GM19468 (cell line): ENCODE data around the gene TMEM44.
"Not testable (repeated sequence)": the region's sequence is repeated elsewhere in the genome, so short reads cannot be mapped to it uniquely, and the experiment has no call there.

Experiments used
- ATAC-seq: cut with Tn5 transposase; IDR thresholded peaks from one replicate; pipeline ENCODE4 v1.9.1; 2021; ENCODE audit warnings: mild to moderate bottlenecking, moderate library complexity, moderate number of reproducible peaks; ENCODE audit not compliant: unreplicated experiment; ENCODE audit errors: extremely low read depth

TMEM44 gene

DNA sequence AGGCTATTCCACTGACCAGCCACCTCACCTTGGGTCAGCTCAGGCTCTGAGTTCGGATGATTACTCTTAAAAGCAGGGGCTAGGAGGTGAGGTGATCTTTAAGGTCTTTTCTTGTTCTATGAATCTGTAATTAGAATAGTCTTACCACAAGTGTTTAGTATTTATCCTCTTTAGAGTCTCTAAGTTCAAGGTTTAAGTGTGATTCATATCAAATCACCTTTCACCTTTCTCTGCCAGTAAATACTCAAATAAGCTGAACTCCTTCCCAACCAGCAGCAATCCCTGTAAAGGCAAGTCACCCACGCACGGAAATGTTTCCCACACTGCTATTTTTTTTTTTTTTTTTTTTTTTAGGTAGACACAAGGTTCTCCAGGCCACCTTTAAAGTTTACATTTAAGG lies 14.5 kb upstream of the TMEM44 start:
- ATAC-seq: no peak

DNA sequence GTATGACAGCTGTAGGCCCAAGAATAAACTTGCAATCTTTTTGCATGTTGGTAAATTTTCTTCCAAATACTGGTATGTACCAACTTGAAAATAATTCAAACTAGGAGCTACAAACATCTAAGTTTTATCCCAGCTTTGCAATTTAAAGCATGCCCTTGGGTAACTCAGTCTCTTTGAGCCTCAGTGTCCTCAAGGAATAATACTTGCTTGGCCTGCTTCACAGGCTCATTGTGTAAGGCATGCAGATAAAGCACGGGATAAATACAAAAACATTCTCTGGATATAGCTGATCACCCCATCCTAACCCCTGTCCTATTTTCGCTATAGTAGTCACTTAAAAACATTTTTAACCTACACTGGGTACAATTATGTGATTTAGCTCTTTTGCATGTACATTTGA lies 9.6 kb upstream of the TMEM44 start:
- ATAC-seq: no peak

DNA sequence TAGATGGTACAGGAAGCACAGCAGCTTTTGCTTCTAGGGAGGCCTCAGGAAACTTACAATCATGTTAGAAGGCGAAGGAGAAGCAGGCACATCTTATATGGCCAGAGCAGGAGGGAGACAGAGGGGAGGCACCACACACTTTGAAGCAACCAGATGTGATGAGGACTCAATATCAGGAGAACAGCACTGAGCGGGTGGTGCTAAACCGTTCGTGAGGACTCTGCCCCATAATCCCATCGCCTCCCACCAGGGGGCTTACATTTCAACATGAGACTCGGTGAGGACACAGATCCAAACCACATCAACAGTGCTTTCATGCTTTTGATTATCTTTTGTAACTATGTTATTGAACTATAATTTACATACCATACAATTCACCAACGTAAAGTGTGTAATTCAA lies 7.6 kb upstream of the TMEM44 start:
- no peak for ATAC-seq

- no peak for ATAC-seq
Observed at GRCh38 chr3:194638991-194639605, 5.9 kb upstream of the TMEM44 start.

GRCh38 chr3:194637541-194638400 lies 4.6 kb upstream of the TMEM44 start:
- no peak for ATAC-seq

GRCh38 chr3:194637066-194637465 lies 3.8 kb upstream of the TMEM44 start:
- no peak for ATAC-seq

DNA sequence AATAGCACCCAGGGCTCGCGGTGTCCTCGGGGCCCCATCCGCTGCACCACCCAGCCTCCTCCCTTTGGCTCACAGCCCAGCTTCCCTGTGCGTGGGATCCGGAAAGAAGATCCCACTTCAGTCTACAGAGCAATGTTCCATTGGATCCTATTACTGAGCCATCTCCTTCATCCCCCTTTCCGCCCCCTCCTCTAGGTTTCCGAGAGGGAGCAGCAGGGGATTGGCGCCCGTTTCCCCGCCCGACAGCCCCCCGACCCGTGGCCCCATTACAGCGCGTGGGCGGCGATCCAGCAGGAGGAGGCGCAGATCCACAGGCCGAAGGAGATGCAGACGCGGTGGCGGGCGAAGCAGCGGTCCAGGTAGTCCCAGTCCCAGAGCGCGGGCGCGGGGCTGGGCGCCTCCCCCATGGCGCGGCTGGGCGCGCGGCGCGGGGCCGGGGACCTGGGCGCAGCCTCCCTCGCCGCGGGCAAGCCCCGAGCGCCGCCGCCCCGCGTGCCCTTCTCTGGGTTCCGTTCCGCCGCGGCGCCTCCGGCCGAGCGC lies 340 bp downstream of the TMEM44 start:
- ATAC-seq: peak; percentile 20

DNA sequence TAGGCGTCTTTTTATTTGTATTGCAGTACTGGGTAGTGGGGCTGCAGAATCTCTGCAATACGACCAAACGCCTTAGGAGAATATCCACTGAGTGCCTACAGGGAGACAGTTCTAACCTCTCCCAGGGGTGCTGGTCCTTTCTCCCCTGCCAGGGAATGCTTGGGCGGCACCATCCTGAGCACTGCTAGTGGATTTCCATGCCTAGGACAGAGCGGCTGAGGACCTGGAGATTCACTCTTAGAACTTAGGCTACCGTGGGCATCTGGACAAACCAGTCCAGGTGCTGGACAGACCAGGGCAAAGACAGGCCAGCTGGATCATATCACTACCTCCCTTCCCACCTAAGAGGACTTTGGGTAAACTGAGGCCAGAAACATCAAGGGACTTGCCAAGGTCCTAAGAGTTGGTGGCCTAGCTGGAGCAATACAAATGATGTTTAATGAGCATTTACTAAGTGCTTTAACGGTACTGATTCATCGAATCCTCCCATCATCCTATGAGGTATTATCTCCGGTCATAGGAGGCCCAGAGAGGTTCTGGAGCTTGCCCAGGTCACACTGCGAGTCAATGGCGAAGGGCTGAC lies 902 bp downstream of the TMEM44 start:
- no peak for ATAC-seq

DNA sequence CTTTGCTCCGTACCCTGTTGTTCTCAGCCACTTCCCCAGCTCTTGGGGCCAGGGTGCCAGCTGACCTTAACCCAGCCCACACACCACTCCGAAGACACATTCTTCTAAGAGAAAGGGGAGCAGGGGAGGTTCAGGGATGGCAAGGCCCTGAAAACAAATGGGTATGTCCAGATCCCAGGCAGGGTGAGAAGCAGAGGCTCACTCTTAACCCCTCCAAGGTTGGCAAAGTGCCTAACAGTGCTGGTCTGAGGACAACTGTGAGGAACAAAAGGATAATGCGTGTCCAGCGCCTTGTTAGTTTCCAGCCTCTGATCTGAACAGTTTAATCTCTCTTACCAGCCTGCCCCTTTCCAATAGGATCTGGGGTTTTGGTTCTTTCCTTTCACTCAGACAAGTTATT lies 1.5 kb downstream of the TMEM44 start:
- no peak for ATAC-seq

DNA sequence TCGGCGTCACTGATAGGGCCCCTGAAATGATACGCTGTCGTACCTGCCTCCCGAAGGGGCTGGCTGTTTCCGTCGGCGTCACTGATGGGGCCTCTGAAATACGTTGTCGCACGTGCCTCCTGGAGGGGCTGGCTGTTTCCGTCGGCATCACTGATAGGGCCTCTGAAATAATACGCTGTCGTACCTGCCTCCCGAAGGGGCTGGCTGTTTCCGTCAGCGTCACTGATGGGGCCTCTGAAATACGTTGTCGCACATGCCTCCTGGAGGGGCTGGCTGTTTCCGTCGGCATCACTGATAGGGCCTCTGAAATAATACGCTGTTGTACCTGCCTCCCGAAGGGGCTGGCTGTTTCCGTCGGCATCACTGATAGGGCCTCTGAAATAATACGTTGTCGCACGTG lies 2.5 kb downstream of the TMEM44 start:
- not testable (repeated sequence) for ATAC-seq

- ATAC-seq: no peak
Observed at GRCh38 chr3:194624956-194625355, 8.3 kb downstream of the TMEM44 start.

DNA sequence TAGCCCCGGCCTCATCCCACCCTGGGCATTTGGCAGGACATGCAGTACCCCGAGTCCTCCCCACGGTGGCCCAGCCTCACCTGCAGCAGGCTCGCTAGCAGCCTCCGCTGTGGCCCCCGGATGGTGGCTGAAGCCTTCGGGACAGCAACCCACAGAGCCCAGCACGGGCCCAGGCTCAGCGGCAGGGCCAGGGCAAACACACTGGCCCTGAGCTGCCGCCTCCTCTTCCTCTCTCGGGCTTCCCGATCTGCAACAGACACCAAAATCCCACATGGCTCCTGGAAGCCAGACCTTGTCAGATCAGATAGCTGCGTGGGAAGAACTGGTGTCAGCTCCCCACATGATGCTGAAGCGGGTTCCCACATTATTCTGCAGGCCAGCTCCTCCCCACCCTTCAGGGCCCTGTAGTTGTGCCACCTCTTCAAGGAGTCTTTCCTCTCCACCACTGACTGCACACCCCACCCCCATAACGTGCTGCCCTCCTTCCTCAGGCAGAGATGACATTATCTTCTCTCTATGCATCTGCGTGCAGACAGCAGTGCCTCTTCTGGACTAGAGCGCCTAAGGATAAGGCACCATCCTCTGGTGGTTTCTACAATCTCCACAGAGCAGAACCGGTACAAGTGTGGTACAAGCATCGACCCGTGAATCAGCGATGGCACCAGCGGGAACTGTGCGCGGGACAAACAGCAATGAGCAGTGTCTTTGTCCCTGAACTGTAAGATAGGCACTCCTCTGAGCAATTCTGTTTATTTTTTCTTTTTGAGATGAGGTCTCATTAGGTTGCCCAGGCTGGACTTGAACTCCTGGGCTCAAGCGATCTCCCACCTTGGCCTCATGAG lies 9.5 kb downstream of the TMEM44 start:
- ATAC-seq: no peak

- no peak for ATAC-seq
Observed at GRCh38 chr3:194622621-194623340, 10.4 kb downstream of the TMEM44 start.

- no peak for ATAC-seq
Observed at GRCh38 chr3:194621947-194622346, 11.3 kb downstream of the TMEM44 start.

DNA sequence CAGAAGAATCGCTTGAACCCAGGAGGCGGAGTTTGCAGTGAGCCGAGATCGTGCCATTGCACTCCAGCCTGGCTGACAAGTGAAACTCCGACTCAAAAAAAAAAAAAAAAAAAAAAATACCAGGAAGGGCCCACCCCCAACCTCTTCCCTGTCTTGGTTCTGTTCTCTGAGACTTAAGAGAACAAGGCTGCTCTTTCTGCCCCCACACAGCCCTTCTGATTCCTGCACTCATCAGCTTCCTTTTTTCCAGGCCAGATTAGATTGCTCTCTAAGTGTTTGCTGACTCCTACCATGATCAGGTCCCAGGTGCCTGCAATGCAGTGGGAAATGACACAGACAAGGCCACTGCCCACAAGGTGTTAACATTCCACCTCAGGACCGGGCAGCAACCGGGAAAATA lies 13.0 kb downstream of the TMEM44 start:
- no peak for ATAC-seq

DNA sequence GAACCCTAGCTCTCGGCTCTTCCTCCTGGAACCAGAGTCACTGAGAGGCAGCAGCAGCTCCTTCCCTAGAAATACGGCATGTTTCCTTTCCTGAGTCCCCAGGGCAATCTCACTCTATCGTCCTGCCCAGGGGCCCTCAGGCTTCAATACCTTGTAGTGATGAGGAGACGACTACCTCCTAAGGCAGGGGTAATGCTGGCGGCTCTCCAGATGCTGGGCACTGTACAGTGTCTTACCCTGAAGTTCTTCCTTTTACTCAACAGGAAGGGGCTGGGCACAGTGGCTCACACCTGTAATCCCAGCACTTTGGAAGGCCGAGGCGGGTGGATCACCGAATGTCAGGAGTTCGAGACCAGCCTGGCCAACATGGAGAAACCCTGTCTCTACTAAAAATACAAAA lies 13.5 kb downstream of the TMEM44 start:
- no peak for ATAC-seq

DNA sequence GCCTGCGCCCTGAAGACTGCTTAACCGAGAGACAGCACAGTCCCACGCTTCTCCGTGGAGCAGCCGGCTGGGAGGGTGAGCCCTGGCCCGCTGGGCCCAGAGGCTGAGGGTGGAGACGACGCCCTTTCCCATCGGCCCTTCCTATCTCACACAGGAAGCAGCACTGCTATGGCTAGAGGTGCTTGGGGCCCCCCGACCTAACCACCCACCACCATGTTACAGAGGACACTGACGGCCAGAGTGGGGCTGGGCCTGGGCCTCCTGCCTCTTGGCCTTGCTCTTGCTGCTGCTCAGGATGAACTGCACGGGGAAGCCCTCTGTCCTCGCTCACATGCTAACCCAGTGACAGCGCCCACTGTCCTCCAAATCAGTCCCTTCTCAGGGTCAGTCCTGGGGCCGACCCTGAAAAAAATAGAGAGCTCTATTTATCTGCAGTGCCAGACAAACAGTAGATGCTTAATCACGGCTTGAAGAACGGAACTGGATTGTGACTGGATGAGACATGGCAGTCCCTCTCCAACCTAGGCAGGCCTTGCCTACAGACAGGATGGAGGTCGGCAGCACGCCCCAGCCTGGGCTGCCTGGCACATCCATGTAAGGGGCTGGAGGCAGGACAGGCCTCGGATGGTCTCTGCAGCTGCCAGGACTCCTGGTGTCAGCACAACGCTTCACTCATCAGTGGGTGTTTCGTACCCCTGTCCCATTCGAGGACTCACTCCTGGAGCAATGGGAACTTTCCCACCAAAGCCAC lies 14.2 kb downstream of the TMEM44 start:
- no peak for ATAC-seq

DNA sequence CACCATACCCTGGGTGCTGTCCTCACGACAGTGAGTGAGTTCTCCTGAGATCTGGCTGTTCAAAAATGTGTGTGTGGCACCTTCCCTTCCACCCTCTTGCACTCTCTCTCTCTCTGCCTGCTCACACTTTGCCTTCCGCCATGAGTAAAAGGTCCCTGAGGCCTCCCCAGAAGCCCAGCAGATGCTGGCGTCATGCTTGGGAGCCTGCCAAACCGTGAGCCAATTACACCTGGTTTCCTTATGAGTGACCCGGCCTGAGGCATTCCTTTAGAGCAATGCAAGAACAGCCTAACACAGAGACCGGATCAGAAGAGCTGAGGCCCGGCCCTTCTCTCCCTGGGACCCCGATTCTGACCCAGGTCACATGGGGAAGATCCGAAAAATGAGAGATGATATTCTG lies 15.4 kb downstream of the TMEM44 start:
- no peak for ATAC-seq

DNA sequence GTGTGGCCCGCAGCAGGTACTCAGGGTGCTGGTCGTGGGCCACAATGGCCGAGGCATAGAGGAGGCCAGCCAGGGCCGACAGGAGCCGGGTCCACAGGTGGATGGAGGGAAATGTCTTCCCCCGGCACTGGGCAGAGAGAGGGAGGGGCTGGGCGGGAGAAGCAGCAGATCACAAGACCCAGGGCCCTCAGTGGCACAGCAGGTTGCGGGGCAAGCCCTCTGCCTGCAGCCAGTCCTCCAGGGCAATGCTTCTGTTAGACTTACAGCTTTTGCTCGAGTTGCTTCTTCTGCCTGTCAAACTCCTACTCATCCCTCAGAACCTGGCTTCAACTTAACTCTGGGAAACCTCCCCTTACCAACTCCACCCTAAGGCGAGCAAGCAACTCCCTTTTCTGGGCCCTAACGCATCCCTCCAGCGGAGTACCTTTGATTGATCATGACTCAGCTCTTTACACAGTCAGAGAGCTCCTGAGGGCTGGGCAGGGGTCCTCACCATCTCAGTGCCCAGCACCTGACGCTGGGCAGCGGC lies 16.0 kb downstream of the TMEM44 start:
- ATAC-seq: no peak
